G401 (cell line): ENCODE data around the gene RAD51C. TPM values are rescaled to one million over a fixed set of nuclear protein-coding genes. Genes with fewer than 3 reads are reported as not detected.
"Not testable (repeated sequence)": the region's sequence is repeated elsewhere in the genome, so short reads cannot be mapped to it uniquely, and the experiment has no call there.

Experiments used
- DNase-seq: peaks from one replicate; pipeline ENCODE4 v3.0.0-alpha.2; 2015; ENCODE audit warnings: low spot score
- in situ Hi-C: cut with HindIII; loops from 2 replicates; pipeline ENCODE4 v1.10.0; 2016; ENCODE audit warnings: low sequenced_read_pairs, mixed read lengths
- total RNA-seq: library from RNA; depleted of rRNA; stranded (reverse); fragments of >200 nt; shearing (Covaris generic); gene quantifications from 2 replicates; pipeline ENCODE4 v1.2.3, GENCODE V29; 2014

Gene RAD51C
- total RNA-seq, 1 experiment from 2014 or later: 81.2 TPM

DNA sequence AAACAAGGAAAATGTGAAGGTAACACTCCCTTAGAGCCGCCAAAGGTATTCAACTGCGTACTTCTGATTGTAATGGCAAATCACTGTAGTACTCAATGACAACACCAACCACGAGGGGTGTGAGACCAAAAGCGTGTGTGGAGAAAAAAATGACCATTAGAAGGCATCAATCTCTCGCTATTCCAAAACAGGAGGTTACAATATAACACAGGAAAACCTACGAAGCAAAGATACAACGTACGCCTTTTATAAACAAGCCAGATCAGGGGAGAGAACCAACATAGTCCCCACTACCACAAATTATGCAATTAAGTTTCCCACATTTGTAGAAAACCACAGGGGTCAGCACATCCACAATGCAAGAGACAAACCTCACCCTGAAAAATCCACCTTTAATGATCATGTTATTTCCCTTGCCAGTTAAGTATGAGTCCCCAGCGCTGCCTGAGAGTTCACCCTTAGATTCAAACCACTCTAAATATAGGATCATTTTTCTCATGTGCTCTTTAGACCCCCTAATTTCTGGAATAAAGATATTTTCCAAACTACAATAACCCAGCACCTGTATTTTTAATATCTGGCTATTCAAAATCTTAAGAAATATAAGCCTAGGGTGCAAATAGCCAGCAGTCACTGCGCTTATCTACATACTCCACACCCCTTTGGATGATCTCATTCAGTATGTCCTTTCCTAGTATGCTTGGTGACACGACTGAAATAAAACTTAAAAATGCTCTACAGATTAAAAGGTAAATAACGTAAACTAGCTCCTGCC, 13.0 kb upstream of the RAD51C start:
- in situ Hi-C loops: no loop called here
- peak; percentile 77 for DNase-seq

- DNase-seq: no peak
- in situ Hi-C loops: no loop called here
Observed at GRCh38 chr17:58680038-58680369, 12.4 kb upstream of the RAD51C start.

DNA sequence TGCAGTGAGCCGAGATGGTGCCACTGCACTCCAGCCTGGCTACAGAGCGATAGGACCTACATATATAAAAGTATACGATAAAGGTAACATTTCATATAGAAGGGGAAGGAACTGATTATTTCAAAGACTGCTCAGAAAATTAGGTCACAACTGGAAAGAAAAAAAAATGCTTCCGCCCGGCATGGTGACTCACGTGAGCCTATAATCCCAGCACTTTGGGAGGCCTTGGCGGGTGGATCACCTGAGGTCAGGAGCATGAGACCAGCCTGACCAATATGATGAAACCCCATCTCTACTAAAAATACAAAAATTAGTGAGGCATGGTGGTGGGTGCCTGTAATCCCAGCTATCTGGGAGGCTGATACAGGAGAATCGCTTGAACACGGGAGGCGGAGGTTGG, 8.4 kb upstream of the RAD51C start:
- in situ Hi-C loops: no loop called here
- DNase-seq: no peak

DNA sequence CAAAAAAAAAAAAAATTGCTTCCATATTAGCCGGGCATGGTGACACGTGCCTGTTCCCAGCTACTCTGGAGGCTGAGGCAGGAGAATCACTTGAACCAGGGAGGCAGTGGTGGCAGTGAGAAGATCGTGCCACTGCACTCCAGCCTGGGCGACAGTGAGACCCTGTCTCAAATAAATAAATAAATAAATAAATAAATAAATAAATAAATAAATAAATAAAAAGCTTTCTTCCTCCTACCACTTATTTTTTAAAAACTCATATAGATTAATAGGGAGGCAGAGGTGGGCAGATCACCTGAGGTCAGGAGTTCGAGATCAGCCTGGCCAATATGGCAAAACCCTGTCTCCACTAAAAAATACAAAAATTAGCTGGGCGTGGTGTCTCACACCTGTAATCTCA, 7.9 kb upstream of the RAD51C start:
- DNase-seq, in situ Hi-C loops: not testable (repeated sequence)

DNA sequence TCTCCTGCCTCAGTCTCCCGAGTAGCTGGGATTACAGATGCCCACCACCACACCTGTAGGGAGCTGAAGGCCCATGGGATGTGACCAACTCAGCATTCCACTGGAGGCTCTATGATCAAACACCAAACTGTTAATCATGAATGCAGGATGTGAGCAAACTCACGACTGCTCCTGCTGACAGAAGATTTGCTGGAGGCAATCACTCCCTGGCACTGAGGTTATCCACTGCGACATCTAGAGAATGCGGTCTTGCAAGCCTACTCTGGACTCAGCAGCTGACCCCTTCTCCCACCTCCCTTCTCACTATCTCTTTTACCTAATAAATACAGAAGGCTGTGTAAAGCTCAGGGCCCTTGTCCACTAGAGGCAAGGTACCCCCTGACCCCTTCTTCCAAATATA, 5.4 kb upstream of the RAD51C start:
- no peak for DNase-seq
- in situ Hi-C loops: no loop called here

- in situ Hi-C loops: no loop called here
- no peak for DNase-seq
Observed at GRCh38 chr17:58688521-58688920, 3.9 kb upstream of the RAD51C start.

GRCh38 chr17:58690033-58690432, 2.4 kb upstream of the RAD51C start:
- in situ Hi-C loops, DNase-seq: not testable (repeated sequence)

DNA sequence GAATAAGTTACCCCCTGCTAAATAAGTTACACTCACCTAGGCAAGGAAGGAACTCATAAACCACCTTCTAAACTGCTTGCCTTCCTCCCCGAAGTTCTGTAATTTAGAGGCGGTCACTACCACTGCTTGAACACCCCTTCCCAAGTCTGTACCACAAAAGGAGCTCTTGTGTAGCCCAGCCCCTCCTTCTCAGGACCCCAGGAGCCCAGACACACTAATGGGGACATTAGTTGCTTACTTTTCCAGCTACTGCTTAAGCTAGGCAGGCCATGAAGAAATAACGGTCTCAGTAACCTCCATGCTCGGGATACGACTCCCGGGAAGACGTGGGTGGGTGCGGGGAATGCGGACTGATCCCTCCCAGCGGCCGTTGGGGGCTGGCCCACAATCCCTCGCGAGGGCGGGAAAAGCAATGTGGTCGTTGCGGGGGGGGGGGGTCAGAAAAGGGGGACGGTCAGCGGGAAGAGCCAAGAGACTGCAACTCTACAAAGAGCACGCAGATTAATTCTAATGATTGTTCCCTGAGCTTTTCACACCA, 632 bp upstream of the RAD51C start, which contains the start of gene TEX14:
Gene TEX14 (minus strand): TSS at position 345 of the 538 bp plus-strand sequence. CDS start 40,044 bp downstream, outside the sequence.
- in situ Hi-C loops: no loop called here
- no peak for DNase-seq

GRCh38 chr17:58693208-58693607, 806 bp downstream of the RAD51C start:
- in situ Hi-C loops: no loop called here

DNA sequence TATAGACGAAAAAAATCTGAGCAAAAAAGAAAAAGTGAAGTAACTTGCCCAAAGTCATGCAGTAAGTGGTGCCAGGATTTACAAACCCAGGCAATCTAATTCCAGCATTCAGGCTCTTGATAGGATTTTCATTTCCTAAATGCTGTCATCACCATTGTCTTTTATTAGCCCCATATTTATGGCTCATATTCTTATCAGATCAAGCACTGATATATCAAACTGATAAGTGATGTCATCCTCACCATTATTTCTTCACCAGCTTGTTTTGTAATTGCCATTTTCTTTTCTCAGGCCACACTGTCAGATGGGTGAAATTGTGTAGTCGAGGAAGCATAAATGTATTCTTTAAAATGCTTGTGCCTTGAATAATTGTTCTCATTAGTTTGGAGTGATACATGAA, 1.3 kb downstream of the RAD51C start:
- in situ Hi-C loops: no loop called here

More at GRCh38 chr17:58693208-58693607, 806 bp downstream of the RAD51C start:
- DNase-seq: no peak

GRCh38 chr17:58694302-58694701, 1.9 kb downstream of the RAD51C start:
- no peak for DNase-seq
- in situ Hi-C loops: no loop called here

More for the DNA sequence above, 1.3 kb downstream of the RAD51C start:
- DNase-seq: no peak

- DNase-seq: no peak
- in situ Hi-C loops: no loop called here
Observed at GRCh38 chr17:58694826-58695225, 2.4 kb downstream of the RAD51C start.

DNA sequence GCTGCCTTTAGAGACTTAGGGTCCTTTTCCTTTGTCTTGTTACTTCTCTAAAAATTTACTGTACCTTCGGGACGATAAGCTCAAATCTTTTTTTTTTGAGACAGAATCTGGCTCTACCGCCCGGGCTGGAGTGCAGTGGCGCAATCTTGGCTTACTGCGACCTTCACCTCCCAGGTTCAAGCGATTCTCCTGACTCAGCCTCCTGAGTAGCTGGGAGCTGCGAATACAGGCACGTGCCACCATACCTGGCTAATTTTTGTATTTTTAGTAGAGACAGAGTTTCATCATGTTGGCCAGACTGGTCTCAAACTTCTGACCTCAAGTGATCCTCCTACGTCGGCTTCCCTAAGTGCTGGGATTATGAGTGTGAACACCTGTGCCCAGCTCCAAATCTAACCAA, 7.4 kb downstream of the RAD51C start:
- in situ Hi-C loops: no loop called here
- DNase-seq: no peak

DNA sequence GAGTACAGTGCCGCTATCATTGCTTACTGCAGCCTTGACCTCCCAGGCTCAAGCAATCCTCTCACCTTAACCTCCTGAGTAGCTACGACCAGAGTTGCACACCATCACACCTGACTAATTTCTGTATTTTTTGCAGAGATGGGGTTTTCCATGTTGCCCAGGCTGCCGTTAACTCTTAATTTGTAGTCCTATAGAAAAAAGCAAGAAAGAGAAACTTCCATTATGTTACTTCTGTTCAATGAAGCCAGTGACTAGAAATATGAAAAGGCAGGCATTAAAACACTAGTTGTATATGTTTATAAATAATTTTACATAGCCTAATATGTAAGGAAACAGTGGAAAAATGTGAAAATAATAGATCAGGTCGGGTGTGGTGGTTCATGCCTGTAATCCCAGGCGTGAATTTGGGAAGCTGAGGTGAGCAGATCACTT, 9.7 kb downstream of the RAD51C start:
- no peak for DNase-seq

GRCh38 chr17:58702708-58703107, 10.3 kb downstream of the RAD51C start:
- in situ Hi-C loops: no loop called here
- no peak for DNase-seq

More for the DNA sequence above, 9.7 kb downstream of the RAD51C start:
- in situ Hi-C loops: no loop called here

GRCh38 chr17:58703137-58703915, 10.9 kb downstream of the RAD51C start:
- in situ Hi-C loops: no loop called here
- DNase-seq: no peak

GRCh38 chr17:58703916-58704286, 11.5 kb downstream of the RAD51C start:
- no peak for DNase-seq
- in situ Hi-C loops: no loop called here

GRCh38 chr17:58706351-58707140, 14.1 kb downstream of the RAD51C start:
- no peak for DNase-seq
- in situ Hi-C loops: no loop called here

DNA sequence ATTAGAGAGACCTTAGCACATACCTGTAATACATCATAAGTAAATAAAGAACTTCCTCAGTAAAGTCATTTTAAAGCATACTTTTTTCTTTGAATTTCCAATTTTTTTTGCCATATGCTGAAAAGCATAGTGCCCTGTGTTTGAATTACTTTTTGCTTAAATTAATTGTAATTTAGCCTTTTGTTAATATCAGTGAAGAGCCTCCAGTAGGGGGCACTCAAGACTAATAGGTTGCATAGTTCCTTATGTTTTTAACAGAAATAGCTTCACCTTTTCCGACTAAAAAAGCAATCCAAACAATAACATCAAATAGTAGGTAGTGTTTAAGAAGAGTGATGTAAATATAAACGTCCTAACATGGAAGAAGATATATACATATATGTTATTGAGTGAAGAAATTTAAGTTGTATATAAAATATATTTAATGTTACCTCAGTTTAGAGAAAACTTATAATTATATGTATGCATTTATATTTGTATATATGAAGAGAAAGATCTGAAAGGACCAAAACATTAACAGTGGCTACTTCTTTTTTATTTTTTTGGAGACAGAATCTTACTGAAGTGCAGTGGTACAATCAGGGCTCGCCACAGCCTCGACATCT, 18.6 kb downstream of the RAD51C start:
- in situ Hi-C loops: no loop called here
- peak; percentile 72 for DNase-seq
